ENCODE measurements around the gene TRRAP.

- TF ChIP-seq MAFK (IDR thresholded peaks at IDR 0.05; ENCODE audit: low read depth, low read length), result no peak
- no peak for TF ChIP-seq POLR2A (IDR thresholded peaks at IDR 0.05; ENCODE audit: low read depth, low read length)
- no peak for TF ChIP-seq CTCF (conservative IDR thresholded peaks at IDR 0.05; ENCODE audit: low read depth, low read length)
These were observed 45.3 kb upstream of the TRRAP start for GRCh38 chr7:98833022-98833421.
